HEK293 (cell line): ENCODE measurements around the gene NXN.

Experiments
- CTCF ChIA-PET: fragments of 350-600 bp; formaldehyde crosslinking; extraction: SDS; loops from one replicate; lab custom pipeline; 2021; ENCODE audit warnings: antibody characterized with exemption; lab: Yijun Ruan, JAX
- POLR2A ChIA-PET: fragments of 300-600 bp; formaldehyde crosslinking; extraction: SDS; loops from one replicate; lab custom pipeline; 2020; ENCODE audit warnings: antibody characterized with exemption, inconsistent platforms; lab: Yijun Ruan, JAX
- H3K27ac ChIP-seq: fragments of 200-500 bp; sonication (Bioruptor generic); 2 replicates; pipeline ENCODE4 v1.5.1; 2014; ENCODE audit warnings: low read depth, low read length, control low read depth, inconsistent platforms; ENCODE audit errors: extremely low read depth
- H3K36me3 ChIP-seq, 2 experiments: fragments of 200-500 bp in 1 of 2; sonication (Bioruptor generic) in 1 of 2; 1 replicate in 1 of 2; 2 replicates in 1 of 2; pipeline ENCODE4 v1.5.1; 2014 to 2017; ENCODE audit warnings: inconsistent platforms in 2 of 2, low read length in 2 of 2; ENCODE audit not compliant: control insufficient read depth in 2 of 2, insufficient read depth in 1 of 2
- H3K4me1 ChIP-seq: fragments of 200-500 bp; sonication (Bioruptor generic); 2 replicates; pipeline ENCODE4 v1.5.1; 2014; ENCODE audit warnings: mild to moderate bottlenecking, low read length, inconsistent platforms; ENCODE audit not compliant: control insufficient read depth, insufficient read depth
- H3K4me3 ChIP-seq: 2 replicates; pipeline ENCODE4 v1.5.1; 2011; ENCODE audit warnings: low read depth, mild to moderate bottlenecking, control low read depth, low read length, moderate library complexity
- H3K9me3 ChIP-seq: fragments of 200-500 bp; sonication (Bioruptor generic); 2 replicates; pipeline ENCODE4 v1.5.1; 2014; ENCODE audit warnings: low read depth, low read length, inconsistent platforms; ENCODE audit not compliant: control insufficient read depth, insufficient read depth
- HOXD13 ChIP-seq: sonication (generic); formaldehyde crosslinking; IDR thresholded peaks from 2 replicates; pipeline ENCODE4 v1.8.0; 2022; ENCODE audit warnings: missing genetic modification reagents, borderline replicate concordance
- KLF9 ChIP-seq: fragments of 450-650 bp; formaldehyde crosslinking; IDR thresholded peaks from 2 replicates; pipeline ENCODE4 v1.5.1; 2016; ENCODE audit warnings: missing biosample characterization, missing genetic modification characterization, low read depth
- SP3 ChIP-seq: fragments of 450-650 bp; formaldehyde crosslinking; IDR thresholded peaks from 2 replicates; pipeline ENCODE4 v1.5.1; 2016; ENCODE audit warnings: missing biosample characterization, missing genetic modification characterization
- ZBTB8A ChIP-seq: fragments of 450-650 bp; formaldehyde crosslinking; IDR thresholded peaks from 2 replicates; pipeline ENCODE4 v1.5.1; 2016; ENCODE audit warnings: missing biosample characterization, missing genetic modification characterization
- ZFP69B ChIP-seq: fragments of 450-650 bp; formaldehyde crosslinking; IDR thresholded peaks from 2 replicates; pipeline ENCODE4 v1.5.1; 2016; ENCODE audit warnings: missing biosample characterization, missing genetic modification characterization
- ZNF248 ChIP-seq: fragments of 450-650 bp; formaldehyde crosslinking; IDR thresholded peaks from 2 replicates; pipeline ENCODE4 v1.5.1; 2017; ENCODE audit warnings: missing biosample characterization, missing genetic modification characterization
- ZNF521 ChIP-seq: fragments of 450-650 bp; formaldehyde crosslinking; IDR thresholded peaks from 2 replicates; pipeline ENCODE4 v1.5.1; 2017; ENCODE audit warnings: missing biosample characterization, mild to moderate bottlenecking, missing genetic modification characterization
- ZNF596 ChIP-seq: fragments of 450-650 bp; IDR thresholded peaks from 2 replicates; pipeline ENCODE4 v1.5.0; 2018; ENCODE audit warnings: missing biosample characterization, mild to moderate bottlenecking, missing genetic modification characterization, moderate library complexity
- ZNF600 ChIP-seq: fragments of 450-650 bp; formaldehyde crosslinking; IDR thresholded peaks from 2 replicates; pipeline ENCODE4 v1.5.1; 2016; ENCODE audit warnings: missing biosample characterization, missing genetic modification characterization
- ZNF621 ChIP-seq: fragments of 450-650 bp; formaldehyde crosslinking; IDR thresholded peaks from 2 replicates; pipeline ENCODE4 v1.5.1; 2017; ENCODE audit warnings: missing biosample characterization, missing genetic modification characterization
- ZNF629 ChIP-seq: fragments of 450-650 bp; formaldehyde crosslinking; IDR thresholded peaks from 2 replicates; pipeline ENCODE4 v1.5.1; 2017; ENCODE audit warnings: missing biosample characterization, missing genetic modification characterization
- ZNF785 ChIP-seq: fragments of 450-650 bp; formaldehyde crosslinking; IDR thresholded peaks from 2 replicates; pipeline ENCODE4 v1.5.1; 2016; ENCODE audit warnings: missing biosample characterization, missing genetic modification characterization
- ZNF843 ChIP-seq: fragments of 450-650 bp; formaldehyde crosslinking; IDR thresholded peaks from 2 replicates; pipeline ENCODE4 v1.5.1; 2016; ENCODE audit warnings: missing biosample characterization, missing genetic modification characterization
- ZSCAN16 ChIP-seq: fragments of 450-650 bp; formaldehyde crosslinking; IDR thresholded peaks from 2 replicates; pipeline ENCODE4 v1.5.1; 2016; ENCODE audit warnings: missing biosample characterization, missing genetic modification characterization
- ZSCAN23 ChIP-seq: fragments of 450-650 bp; formaldehyde crosslinking; IDR thresholded peaks from 2 replicates; pipeline ENCODE4 v1.5.1; 2016; ENCODE audit warnings: missing biosample characterization, missing genetic modification characterization
- TF ChIP-seq, protein P1 (sequence below): fragments of 450-650 bp; formaldehyde crosslinking; IDR thresholded peaks from 2 replicates; pipeline ENCODE4 v1.5.1; 2017; ENCODE audit warnings: missing biosample characterization, missing genetic modification characterization
- TF ChIP-seq, protein P2 (sequence below): IDR thresholded peaks from 2 replicates; pipeline ENCODE4 v1.6.1; 2011; ENCODE audit warnings: mild to moderate bottlenecking, low read depth, low read length, borderline replicate concordance
- TF ChIP-seq, protein P3 (sequence below): fragments of 450-650 bp; formaldehyde crosslinking; IDR thresholded peaks from 2 replicates; pipeline ENCODE4 v1.5.1; 2016; ENCODE audit warnings: missing biosample characterization, missing genetic modification characterization
- TF ChIP-seq, protein P4 (sequence below): fragments of 450-650 bp; formaldehyde crosslinking; IDR thresholded peaks from 2 replicates; pipeline ENCODE4 v1.5.1; 2016; ENCODE audit warnings: missing biosample characterization, missing genetic modification characterization
- TF ChIP-seq, protein P5 (sequence below): fragments of 450-650 bp; formaldehyde crosslinking; IDR thresholded peaks from 2 replicates; pipeline ENCODE4 v1.5.1; 2016; ENCODE audit warnings: missing biosample characterization, missing genetic modification characterization

NXN gene

DNA sequence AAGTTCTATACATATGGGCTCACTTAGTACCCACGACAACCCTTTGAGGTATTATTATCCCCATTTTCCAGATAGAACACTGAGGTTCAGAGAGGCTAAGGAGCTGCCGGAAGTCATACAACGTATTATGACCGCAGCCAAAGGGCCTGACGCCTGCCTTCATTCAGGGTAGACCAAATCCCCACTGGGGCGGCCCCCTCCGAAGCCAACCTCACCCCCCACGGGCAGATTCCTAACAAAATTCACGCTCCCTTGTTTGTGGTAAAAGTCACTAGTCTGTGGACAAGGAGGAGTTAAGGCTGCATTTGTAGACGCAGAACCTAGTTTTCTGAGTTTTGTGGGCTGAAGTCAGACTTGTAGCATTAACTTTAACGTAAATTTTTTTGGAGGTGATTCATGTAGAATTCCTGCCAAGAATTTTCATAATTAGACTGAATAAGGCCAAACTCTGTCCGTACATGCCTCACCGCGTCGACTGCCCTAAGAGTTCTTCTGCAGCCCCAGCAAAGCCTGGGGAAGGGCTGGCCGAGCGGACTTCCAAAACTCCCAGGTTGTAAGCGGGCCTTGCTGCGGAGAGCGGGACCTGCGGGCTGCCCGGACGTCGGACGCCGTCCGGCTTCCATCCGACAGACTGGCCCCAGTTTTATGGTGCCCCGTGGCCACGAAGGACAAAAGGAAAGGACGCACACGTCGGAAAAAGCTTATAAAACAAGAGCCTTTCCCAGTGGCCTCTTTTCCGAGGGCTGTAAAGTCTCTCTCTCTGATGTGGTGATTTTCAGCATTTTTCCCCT lies 75.7 kb downstream of the NXN start:
- POLR2A ChIA-PET, result no interaction called here
- CTCF ChIA-PET, result interaction anchor here (0.6 to 1.7 kb wide), 3 partner anchors 24 to 121 kb away, joined by 3 read pairs; no protein-coding TSS in a partner anchor
- TF ChIP-seq, protein P1, sequence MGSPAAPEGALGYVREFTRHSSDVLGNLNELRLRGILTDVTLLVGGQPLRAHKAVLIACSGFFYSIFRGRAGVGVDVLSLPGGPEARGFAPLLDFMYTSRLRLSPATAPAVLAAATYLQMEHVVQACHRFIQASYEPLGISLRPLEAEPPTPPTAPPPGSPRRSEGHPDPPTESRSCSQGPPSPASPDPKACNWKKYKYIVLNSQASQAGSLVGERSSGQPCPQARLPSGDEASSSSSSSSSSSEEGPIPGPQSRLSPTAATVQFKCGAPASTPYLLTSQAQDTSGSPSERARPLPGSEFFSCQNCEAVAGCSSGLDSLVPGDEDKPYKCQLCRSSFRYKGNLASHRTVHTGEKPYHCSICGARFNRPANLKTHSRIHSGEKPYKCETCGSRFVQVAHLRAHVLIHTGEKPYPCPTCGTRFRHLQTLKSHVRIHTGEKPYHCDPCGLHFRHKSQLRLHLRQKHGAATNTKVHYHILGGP, result no peak
- TF ChIP-seq ZNF629 (no peak), ZNF785 (no peak), ZNF596 (tag by site-specific recombination) (no peak), HOXD13 (CRISPR knock-in tag) (no peak), ZFP69B (tag by site-specific recombination) (no peak), ZSCAN16 (tag by site-specific recombination) (no peak), SP3 (no peak), ZBTB8A (tag by site-specific recombination) (no peak), ZNF521 (no peak)
- TF ChIP-seq, protein P2, sequence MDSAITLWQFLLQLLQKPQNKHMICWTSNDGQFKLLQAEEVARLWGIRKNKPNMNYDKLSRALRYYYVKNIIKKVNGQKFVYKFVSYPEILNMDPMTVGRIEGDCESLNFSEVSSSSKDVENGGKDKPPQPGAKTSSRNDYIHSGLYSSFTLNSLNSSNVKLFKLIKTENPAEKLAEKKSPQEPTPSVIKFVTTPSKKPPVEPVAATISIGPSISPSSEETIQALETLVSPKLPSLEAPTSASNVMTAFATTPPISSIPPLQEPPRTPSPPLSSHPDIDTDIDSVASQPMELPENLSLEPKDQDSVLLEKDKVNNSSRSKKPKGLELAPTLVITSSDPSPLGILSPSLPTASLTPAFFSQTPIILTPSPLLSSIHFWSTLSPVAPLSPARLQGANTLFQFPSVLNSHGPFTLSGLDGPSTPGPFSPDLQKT, result no peak
- TF ChIP-seq, protein P3, sequence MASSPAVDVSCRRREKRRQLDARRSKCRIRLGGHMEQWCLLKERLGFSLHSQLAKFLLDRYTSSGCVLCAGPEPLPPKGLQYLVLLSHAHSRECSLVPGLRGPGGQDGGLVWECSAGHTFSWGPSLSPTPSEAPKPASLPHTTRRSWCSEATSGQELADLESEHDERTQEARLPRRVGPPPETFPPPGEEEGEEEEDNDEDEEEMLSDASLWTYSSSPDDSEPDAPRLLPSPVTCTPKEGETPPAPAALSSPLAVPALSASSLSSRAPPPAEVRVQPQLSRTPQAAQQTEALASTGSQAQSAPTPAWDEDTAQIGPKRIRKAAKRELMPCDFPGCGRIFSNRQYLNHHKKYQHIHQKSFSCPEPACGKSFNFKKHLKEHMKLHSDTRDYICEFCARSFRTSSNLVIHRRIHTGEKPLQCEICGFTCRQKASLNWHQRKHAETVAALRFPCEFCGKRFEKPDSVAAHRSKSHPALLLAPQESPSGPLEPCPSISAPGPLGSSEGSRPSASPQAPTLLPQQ (tag by site-specific recombination), result no peak
- TF ChIP-seq, protein P4, sequence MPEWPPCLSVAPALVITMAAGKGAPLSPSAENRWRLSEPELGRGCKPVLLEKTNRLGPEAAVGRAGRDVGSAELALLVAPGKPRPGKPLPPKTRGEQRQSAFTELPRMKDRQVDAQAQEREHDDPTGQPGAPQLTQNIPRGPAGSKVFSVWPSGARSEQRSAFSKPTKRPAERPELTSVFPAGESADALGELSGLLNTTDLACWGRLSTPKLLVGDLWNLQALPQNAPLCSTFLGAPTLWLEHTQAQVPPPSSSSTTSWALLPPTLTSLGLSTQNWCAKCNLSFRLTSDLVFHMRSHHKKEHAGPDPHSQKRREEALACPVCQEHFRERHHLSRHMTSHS (tag by site-specific recombination), result no peak
- TF ChIP-seq, all 188 proteins: peak for 0
- H3K9me3 ChIP-seq, result no peaks in the 10 kb centered on the region
- no peaks in the 10 kb centered on the region; a peak in 1 of 3 replicates for H3K36me3 ChIP-seq
- H3K4me1 ChIP-seq, result no peaks in the 10 kb centered on the region
- no peak overlapping the region for H3K27ac ChIP-seq
- no peak overlapping the region for H3K4me3 ChIP-seq

DNA sequence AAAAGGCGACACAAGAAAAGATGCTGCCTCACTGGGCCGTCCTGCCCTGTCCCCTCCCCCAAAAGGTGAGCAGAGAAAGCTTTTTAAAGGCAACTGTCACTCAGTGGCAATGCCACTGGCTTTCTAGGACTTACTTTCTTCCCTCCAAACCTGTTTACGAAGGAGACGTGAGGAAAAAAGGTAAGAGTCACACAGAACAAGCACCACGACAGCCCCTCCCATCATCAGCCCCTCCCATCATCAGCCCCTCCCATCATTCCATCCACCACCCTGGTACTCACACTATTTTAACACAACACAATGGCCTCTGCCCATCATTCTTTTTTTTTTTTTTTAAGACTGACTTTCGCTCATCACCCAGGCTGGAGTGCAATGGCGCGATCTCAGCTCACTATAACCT lies 77.1 kb downstream of the NXN start:
- CTCF ChIA-PET, result no interaction called here
- no peak overlapping the region for H3K27ac ChIP-seq
- no peaks in the 10 kb centered on the region for H3K4me1 ChIP-seq
- TF ChIP-seq ZNF843 (tag by site-specific recombination) (no peak), ZNF621 (no peak), ZNF600 (tag by site-specific recombination) (no peak), ZNF248 (tag by site-specific recombination) (no peak), KLF9 (tag by site-specific recombination) (no peak), ZSCAN23 (tag by site-specific recombination) (no peak)
- TF ChIP-seq, protein P5, sequence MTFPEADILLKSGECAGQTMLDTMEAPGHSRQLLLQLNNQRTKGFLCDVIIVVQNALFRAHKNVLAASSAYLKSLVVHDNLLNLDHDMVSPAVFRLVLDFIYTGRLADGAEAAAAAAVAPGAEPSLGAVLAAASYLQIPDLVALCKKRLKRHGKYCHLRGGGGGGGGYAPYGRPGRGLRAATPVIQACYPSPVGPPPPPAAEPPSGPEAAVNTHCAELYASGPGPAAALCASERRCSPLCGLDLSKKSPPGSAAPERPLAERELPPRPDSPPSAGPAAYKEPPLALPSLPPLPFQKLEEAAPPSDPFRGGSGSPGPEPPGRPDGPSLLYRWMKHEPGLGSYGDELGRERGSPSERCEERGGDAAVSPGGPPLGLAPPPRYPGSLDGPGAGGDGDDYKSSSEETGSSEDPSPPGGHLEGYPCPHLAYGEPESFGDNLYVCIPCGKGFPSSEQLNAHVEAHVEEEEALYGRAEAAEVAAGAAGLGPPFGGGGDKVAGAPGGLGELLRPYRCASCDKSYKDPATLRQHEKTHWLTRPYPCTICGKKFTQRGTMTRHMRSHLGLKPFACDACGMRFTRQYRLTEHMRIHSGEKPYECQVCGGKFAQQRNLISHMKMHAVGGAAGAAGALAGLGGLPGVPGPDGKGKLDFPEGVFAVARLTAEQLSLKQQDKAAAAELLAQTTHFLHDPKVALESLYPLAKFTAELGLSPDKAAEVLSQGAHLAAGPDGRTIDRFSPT, result no peak
- no peak overlapping the region for H3K4me3 ChIP-seq
- POLR2A ChIA-PET, result no interaction called here
- no peaks in the 10 kb centered on the region for H3K36me3 ChIP-seq
- no peaks in the 10 kb centered on the region for H3K9me3 ChIP-seq
